Stimulated activated CD4-positive, alpha-beta T cell treated with anti-CD3 and anti-CD28 coated beads, Interleukin-4, amount 100 ng/mL, for 24 hours (primary cell): ENCODE results near the gene ENO2.
A peak's percentile ranks its signal among the peaks of the same experiment; 100 is the strongest.

ENCODE experiments used
- DNase-seq: peaks from one replicate; pipeline ENCODE4 v3.0.0-alpha.2; 2020

Gene ENO2

GRCh38 chr12:6962285-6963015, 48.1 kb downstream of the ENO2 start:
- DNase-seq = no peak

GRCh38 chr12:6963016-6963731, 48.8 kb downstream of the ENO2 start:
- DNase-seq = no peak

GRCh38 chr12:6963791-6964413, 49.5 kb downstream of the ENO2 start:
- peak; percentile 16 for DNase-seq

GRCh38 chr12:6964605-6965025, 50.2 kb downstream of the ENO2 start:
- peak; percentile 3 for DNase-seq

GRCh38 chr12:6965026-6965661, 50.8 kb downstream of the ENO2 start:
- DNase-seq = peak; percentile 91

- no peak for DNase-seq
Observed at GRCh38 chr12:6965714-6966113, 51.3 kb downstream of the ENO2 start.

- DNase-seq = no peak
Observed at GRCh38 chr12:6966351-6966750, 52.0 kb downstream of the ENO2 start.

GRCh38 chr12:6967651-6968100, 53.3 kb downstream of the ENO2 start:
- DNase-seq = no peak

GRCh38 chr12:6968426-6968825, 54.0 kb downstream of the ENO2 start:
- no peak for DNase-seq

- DNase-seq = no peak
Observed at GRCh38 chr12:6970096-6970527, 55.7 kb downstream of the ENO2 start.
